A673 (cell line): ENCODE data around the gene GK2.

Source experiments
- EZH2 ChIP-seq: fragments of 200-600 bp; sonication (generic); IDR thresholded peaks from 2 replicates; pipeline ENCODE4 v1.6.1; 2017; ENCODE audit warnings: borderline replicate concordance, low read depth, mild to moderate bottlenecking, mixed read lengths, antibody characterized with exemption, low read length; ENCODE audit not compliant: poor library complexity, severe bottlenecking
- TF ChIP-seq, protein P1 (sequence below): fragments of 300-800, 200-600 bp; sonication (generic); conservative IDR thresholded peaks from 2 replicates; pipeline ENCODE4 v1.5.1; 2017; ENCODE audit warnings: low read depth, mild to moderate bottlenecking, antibody characterized with exemption, low read length, moderate library complexity, mixed read lengths

GRCh38 chr4:79395841-79396240 is 12.2 kb downstream of the GK2 start:
- TF ChIP-seq, protein P1, sequence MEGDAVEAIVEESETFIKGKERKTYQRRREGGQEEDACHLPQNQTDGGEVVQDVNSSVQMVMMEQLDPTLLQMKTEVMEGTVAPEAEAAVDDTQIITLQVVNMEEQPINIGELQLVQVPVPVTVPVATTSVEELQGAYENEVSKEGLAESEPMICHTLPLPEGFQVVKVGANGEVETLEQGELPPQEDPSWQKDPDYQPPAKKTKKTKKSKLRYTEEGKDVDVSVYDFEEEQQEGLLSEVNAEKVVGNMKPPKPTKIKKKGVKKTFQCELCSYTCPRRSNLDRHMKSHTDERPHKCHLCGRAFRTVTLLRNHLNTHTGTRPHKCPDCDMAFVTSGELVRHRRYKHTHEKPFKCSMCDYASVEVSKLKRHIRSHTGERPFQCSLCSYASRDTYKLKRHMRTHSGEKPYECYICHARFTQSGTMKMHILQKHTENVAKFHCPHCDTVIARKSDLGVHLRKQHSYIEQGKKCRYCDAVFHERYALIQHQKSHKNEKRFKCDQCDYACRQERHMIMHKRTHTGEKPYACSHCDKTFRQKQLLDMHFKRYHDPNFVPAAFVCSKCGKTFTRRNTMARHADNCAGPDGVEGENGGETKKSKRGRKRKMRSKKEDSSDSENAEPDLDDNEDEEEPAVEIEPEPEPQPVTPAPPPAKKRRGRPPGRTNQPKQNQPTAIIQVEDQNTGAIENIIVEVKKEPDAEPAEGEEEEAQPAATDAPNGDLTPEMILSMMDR = no peak
- no peak for TF ChIP-seq EZH2
